ENCODE data around the gene TXK.

GRCh38 chr4:48126621-48127020 is 7.4 kb downstream of the TXK start:
- TF ChIP-seq CTCF (IDR thresholded peaks at IDR 0.05) (no peak), POLR2A (IDR thresholded peaks at IDR 0.05) (no peak)
